IMR-90 (cell line): Measurements from ENCODE around the gene DEDD2. TPM values are rescaled to one million over a fixed set of nuclear protein-coding genes. Genes with fewer than 3 reads are reported as not detected.

Experiments used
- ATAC-seq: fragments of 200-7000 bp; cut with Tn5 transposase; 2 replicates; pipeline ENCODE4 v1.9.1; 2020; ENCODE audit warnings: low read depth, mild to moderate bottlenecking, moderate library complexity
- BruUV-seq: library from RNA; stranded (reverse); fragments of 400-500 nt; replicated peaks from 2 replicates; lab custom pipeline; 2021; lab: Mats Ljungman, UMichigan
- CTCF ChIA-PET: fragments of 300-600 bp; formaldehyde crosslinking; extraction: SDS; loops from one replicate; lab custom pipeline; 2021; ENCODE audit warnings: antibody characterized with exemption; lab: Yijun Ruan, JAX
- POLR2A ChIA-PET: fragments of 300-600 bp; sonication (Branson Sonifier 250); formaldehyde crosslinking; loops from one replicate; lab custom pipeline; 2022; ENCODE audit warnings: antibody characterized with exemption; ENCODE audit not compliant: unreplicated experiment; lab: Charles Lee
- DNase-seq: peaks from one replicate; pipeline ENCODE4 v3.0.0; 2013
- H2AFZ ChIP-seq: replicated peaks from 2 replicates; pipeline ENCODE3; 2013; ENCODE audit warnings: low read length, mild to moderate bottlenecking; ENCODE audit not compliant: poor library complexity
- H2AK5ac ChIP-seq: 2 replicates; pipeline ENCODE4 v1.6.1; 2013; ENCODE audit warnings: low read depth, low read length, inconsistent platforms
- H2AK9ac ChIP-seq: replicated peaks from 2 replicates; pipeline ENCODE3; 2013; ENCODE audit warnings: mild to moderate bottlenecking, low read depth, low read length, moderate library complexity; ENCODE audit not compliant: poor library complexity
- H2BK120ac ChIP-seq: 2 replicates; pipeline ENCODE4 v1.6.1; 2013; ENCODE audit warnings: low read depth, low read length, inconsistent platforms
- H2BK15ac ChIP-seq: 3 replicates; pipeline ENCODE4 v1.6.1; 2013; ENCODE audit warnings: low read depth, low read length, inconsistent platforms
- H2BK20ac ChIP-seq: 2 replicates; pipeline ENCODE4 v1.6.1; 2013; ENCODE audit warnings: low read depth, mild to moderate bottlenecking, inconsistent platforms, low read length, moderate library complexity
- H2BK5ac ChIP-seq: 2 replicates; pipeline ENCODE4 v1.6.1; 2013; ENCODE audit warnings: mild to moderate bottlenecking, low read depth, low read length, inconsistent platforms; ENCODE audit not compliant: poor library complexity, severe bottlenecking
- H3K14ac ChIP-seq: replicated peaks from 2 replicates; pipeline ENCODE4 v1.6.1; 2013; ENCODE audit warnings: low read depth, low read length, inconsistent platforms
- H3K18ac ChIP-seq: 2 replicates; pipeline ENCODE4 v1.6.1; 2013; ENCODE audit warnings: low read depth, low read length, control low read depth
- H3K23ac ChIP-seq: 2 replicates; pipeline ENCODE4 v1.6.1; 2013; ENCODE audit warnings: low read depth, low read length, inconsistent platforms
- H3K27ac ChIP-seq: 2 replicates; pipeline ENCODE4 v1.5.1; 2013; ENCODE audit warnings: mild to moderate bottlenecking, control low read depth, low read length; ENCODE audit not compliant: insufficient read depth
- H3K27me3 ChIP-seq: 2 replicates; pipeline ENCODE4 v1.6.1; 2013; ENCODE audit warnings: low read length; ENCODE audit not compliant: control insufficient read depth, insufficient read depth
- H3K36me3 ChIP-seq: 2 replicates; pipeline ENCODE4 v1.6.1; 2013; ENCODE audit warnings: low read length, mixed read lengths; ENCODE audit not compliant: control insufficient read depth, insufficient read depth
- H3K4ac ChIP-seq: 2 replicates; pipeline ENCODE4 v1.6.1; 2013; ENCODE audit warnings: low read depth, low read length, inconsistent platforms
- H3K4me1 ChIP-seq: 2 replicates; pipeline ENCODE4 v1.6.1; 2013; ENCODE audit warnings: low read length, mixed read lengths; ENCODE audit not compliant: control insufficient read depth, insufficient read depth
- H3K4me2 ChIP-seq: 2 replicates; pipeline ENCODE4 v1.6.1; 2013; ENCODE audit warnings: low read depth, mild to moderate bottlenecking, control low read depth, low read length, moderate library complexity
- H3K4me3 ChIP-seq: 2 replicates; pipeline ENCODE4 v1.5.1; 2013; ENCODE audit warnings: low read depth, mild to moderate bottlenecking, control low read depth, low read length, moderate library complexity; ENCODE audit not compliant: insufficient read depth
- H3K56ac ChIP-seq: 2 replicates; pipeline ENCODE4 v1.6.1; 2013; ENCODE audit warnings: low read length, inconsistent platforms; ENCODE audit not compliant: insufficient read depth; ENCODE audit errors: extremely low read depth
- H3K79me1 ChIP-seq, 2 experiments: 2 replicates each; pipeline ENCODE4 v1.6.1; 2013; ENCODE audit warnings: low read length in 2 of 2, inconsistent platforms in 1 of 2, low read depth in 1 of 2
- H3K9ac ChIP-seq: 2 replicates; pipeline ENCODE4 v1.6.1; 2013; ENCODE audit warnings: low read depth, low read length, control low read depth
- H3K9me1 ChIP-seq: 2 replicates; pipeline ENCODE4 v1.6.1; 2013; ENCODE audit warnings: low read length, inconsistent platforms; ENCODE audit not compliant: insufficient read depth
- H3K9me3 ChIP-seq: 2 replicates; pipeline ENCODE4 v1.6.1; 2013; ENCODE audit warnings: low read length; ENCODE audit not compliant: control insufficient read depth, insufficient read depth
- H4K20me1 ChIP-seq: 2 replicates; pipeline ENCODE4 v1.6.1; 2013; ENCODE audit warnings: low read length, inconsistent platforms; ENCODE audit not compliant: insufficient read depth
- H4K5ac ChIP-seq: 2 replicates; pipeline ENCODE4 v1.6.1; 2013; ENCODE audit warnings: mild to moderate bottlenecking, low read depth, low read length, control low read depth
- H4K8ac ChIP-seq, 2 experiments: 2 replicates each; pipeline ENCODE4 v1.6.1; 2013; ENCODE audit warnings: low read depth in 2 of 2, low read length in 2 of 2, control low read depth in 1 of 2, inconsistent platforms in 1 of 2
- H4K91ac ChIP-seq: 2 replicates; pipeline ENCODE4 v1.6.1; 2013; ENCODE audit warnings: low read depth, low read length, inconsistent platforms; ENCODE audit not compliant: insufficient read depth
- BHLHE40 ChIP-seq: fragments of 150-350 bp; IDR thresholded peaks from 2 replicates; pipeline ENCODE4 v1.6.1; 2016; ENCODE audit warnings: mild to moderate bottlenecking, low read depth, low read length
- CEBPB ChIP-seq: IDR thresholded peaks from 2 replicates; pipeline ENCODE4 v1.6.1; 2012; ENCODE audit warnings: low read depth, low read length, improper control_type of control experiment
- CHD1 ChIP-seq: IDR thresholded peaks from 2 replicates; pipeline ENCODE4 v1.6.1; 2012; ENCODE audit warnings: low read depth, low read length, improper control_type of control experiment
- RAD21 ChIP-seq: IDR thresholded peaks from 2 replicates; pipeline ENCODE4 v1.6.1; 2012; ENCODE audit warnings: low read length, improper control_type of control experiment
- RFX5 ChIP-seq: IDR thresholded peaks from 2 replicates; pipeline ENCODE4 v1.8.0; 2012; ENCODE audit warnings: low read depth, mild to moderate bottlenecking, low read length, moderate library complexity
- whole genome bisulfite sequencing, 2 experiments: methylation state at CpG; one replicate each; pipeline versions ENCODE4 v1.1.5 to v1.1.7; 2013; ENCODE audit warnings: missing lambda C conversion rate in 2 of 2; ENCODE audit not compliant: insufficient read length in 1 of 2; ENCODE audit errors: extremely low coverage in 2 of 2; 5-methylcytosine and 5-hydroxymethylcytosine counted together
- dilution Hi-C: fragments of 300-500 bp; cut with HindIII; formaldehyde crosslinking; loops from one replicate; pipeline ENCODE4 v1.14.3; 2018; ENCODE audit warnings: low sequenced_read_pairs; ENCODE audit not compliant: unreplicated experiment
- in situ Hi-C: fragments of 300-500 bp; cut with MboI; formaldehyde crosslinking; loops from 3 replicates; pipeline ENCODE4 v1.14.3; 2019; ENCODE audit warnings: low sequenced_read_pairs, inconsistent platforms, mixed read lengths
- intact Hi-C: fragments of 100-400 bp; cut with micrococcal nuclease; formaldehyde crosslinking; loops from 2 replicates; pipeline ENCODE4 v1.10.0; 2022
- polyA plus RNA-seq, 3 experiments: library from polyadenylated mRNA; depleted of rRNA; stranded (reverse); fragments of >200 nt; gene quantifications; 2 replicates each; pipeline ENCODE4 v1.2.3, GENCODE V29; 2012; ENCODE audit warnings: low replicate concordance in 1 of 3
- total RNA-seq: library from RNA; depleted of rRNA; stranded (reverse); fragments of >200 nt; gene quantifications from 2 replicates; pipeline ENCODE4 v1.2.3, GENCODE V29; 2012
- TF ChIP-seq, protein P1 (sequence below): conservative IDR thresholded peaks from 2 replicates; pipeline ENCODE4 v1.5.1; 2012; ENCODE audit warnings: mild to moderate bottlenecking, low read depth, low read length, improper control_type of control experiment
- TF ChIP-seq, protein P2 (sequence below): fragments of 150-350 bp; IDR thresholded peaks from 2 replicates; pipeline ENCODE4 v1.6.1; 2016; ENCODE audit warnings: low read depth, mild to moderate bottlenecking, low read length, moderate library complexity, borderline replicate concordance

Gene DEDD2
- total and polyA plus RNA-seq, 2 of the 4 experiments (the other 2 are of a cell fraction): 8.2 to 21.0 TPM

DNA sequence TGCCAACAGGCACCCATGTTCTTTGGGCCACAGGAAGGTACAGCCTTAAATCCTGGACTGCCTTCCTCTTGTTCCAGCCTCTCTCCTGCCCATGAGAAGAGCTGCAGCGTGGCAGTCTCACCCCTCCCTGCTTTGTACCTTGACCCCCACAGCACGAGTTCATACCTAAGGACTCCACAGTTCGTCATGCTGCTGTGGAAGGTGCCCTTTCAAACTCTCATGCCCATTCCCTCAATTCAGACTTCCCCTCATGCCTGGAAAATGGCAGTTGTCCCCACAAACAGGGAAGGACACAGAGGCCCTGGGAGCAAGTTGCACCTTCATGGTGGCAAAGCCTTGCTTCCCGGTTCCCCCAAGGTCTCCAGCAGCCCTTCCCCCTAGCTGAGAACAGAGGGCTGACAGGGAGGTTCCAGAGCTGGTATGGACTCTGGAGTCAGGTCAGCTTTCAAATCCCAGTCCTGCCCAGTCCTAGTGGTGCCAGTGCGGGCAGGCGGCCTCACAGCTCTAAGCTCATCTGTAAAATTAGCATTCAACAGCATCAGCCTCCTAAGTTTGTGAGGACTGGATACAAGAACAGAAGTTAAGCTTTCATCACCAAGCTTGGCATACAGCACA is 16.3 kb upstream of the DEDD2 start:
- Histone ChIP-seq H3K4ac (no peak overlapping the region), H2AK5ac (no peak overlapping the region), H2AFZ (no peak overlapping the region), H3K4me2 (no peak overlapping the region), H4K5ac (no peak overlapping the region), H3K23ac (no peak overlapping the region), H2AK9ac (no peak overlapping the region), H3K36me3 (peaks cover 69% of the 10 kb centered on the region), H4K8ac (no peak overlapping the region), H3K79me1 (peaks cover 30 to 77% of the 10 kb centered on the region in 2 experiments; a peak in 3 of 4 replicates), H3K9me3 (no peaks in the 10 kb centered on the region), H2BK15ac (no peak overlapping the region), H2BK120ac (no peak overlapping the region), H3K14ac (no peak overlapping the region), H2BK5ac (no peak overlapping the region), H3K27ac (no peak overlapping the region), H3K4me1 (no peaks in the 10 kb centered on the region), H4K91ac (no peak overlapping the region), H3K56ac (no peak overlapping the region), H3K18ac (no peak overlapping the region), H3K9me1 (peaks cover 6% of the 10 kb centered on the region; the same call in 1 of the 2 replicates), H2BK20ac (no peak overlapping the region), H3K9ac (no peak overlapping the region), H3K4me3 (no peak overlapping the region), H3K27me3 (no peaks in the 10 kb centered on the region), H4K20me1 (peaks cover 68% of the 10 kb centered on the region)
- intact Hi-C loops: no loop called here
- in situ Hi-C loops: no loop called here
- no peak for DNase-seq
- dilution Hi-C loops: no loop called here
- POLR2A ChIA-PET: interaction anchor here (0.6 kb wide), 1 partner anchor 64 kb away, joined by 4 read pairs; no protein-coding TSS in a partner anchor
- TF ChIP-seq RAD21 (no peak), BHLHE40 (no peak), RFX5 (no peak), CEBPB (no peak), CHD1 (no peak)
- TF ChIP-seq, protein P1, sequence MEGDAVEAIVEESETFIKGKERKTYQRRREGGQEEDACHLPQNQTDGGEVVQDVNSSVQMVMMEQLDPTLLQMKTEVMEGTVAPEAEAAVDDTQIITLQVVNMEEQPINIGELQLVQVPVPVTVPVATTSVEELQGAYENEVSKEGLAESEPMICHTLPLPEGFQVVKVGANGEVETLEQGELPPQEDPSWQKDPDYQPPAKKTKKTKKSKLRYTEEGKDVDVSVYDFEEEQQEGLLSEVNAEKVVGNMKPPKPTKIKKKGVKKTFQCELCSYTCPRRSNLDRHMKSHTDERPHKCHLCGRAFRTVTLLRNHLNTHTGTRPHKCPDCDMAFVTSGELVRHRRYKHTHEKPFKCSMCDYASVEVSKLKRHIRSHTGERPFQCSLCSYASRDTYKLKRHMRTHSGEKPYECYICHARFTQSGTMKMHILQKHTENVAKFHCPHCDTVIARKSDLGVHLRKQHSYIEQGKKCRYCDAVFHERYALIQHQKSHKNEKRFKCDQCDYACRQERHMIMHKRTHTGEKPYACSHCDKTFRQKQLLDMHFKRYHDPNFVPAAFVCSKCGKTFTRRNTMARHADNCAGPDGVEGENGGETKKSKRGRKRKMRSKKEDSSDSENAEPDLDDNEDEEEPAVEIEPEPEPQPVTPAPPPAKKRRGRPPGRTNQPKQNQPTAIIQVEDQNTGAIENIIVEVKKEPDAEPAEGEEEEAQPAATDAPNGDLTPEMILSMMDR: no peak
- TF ChIP-seq, protein P2, sequence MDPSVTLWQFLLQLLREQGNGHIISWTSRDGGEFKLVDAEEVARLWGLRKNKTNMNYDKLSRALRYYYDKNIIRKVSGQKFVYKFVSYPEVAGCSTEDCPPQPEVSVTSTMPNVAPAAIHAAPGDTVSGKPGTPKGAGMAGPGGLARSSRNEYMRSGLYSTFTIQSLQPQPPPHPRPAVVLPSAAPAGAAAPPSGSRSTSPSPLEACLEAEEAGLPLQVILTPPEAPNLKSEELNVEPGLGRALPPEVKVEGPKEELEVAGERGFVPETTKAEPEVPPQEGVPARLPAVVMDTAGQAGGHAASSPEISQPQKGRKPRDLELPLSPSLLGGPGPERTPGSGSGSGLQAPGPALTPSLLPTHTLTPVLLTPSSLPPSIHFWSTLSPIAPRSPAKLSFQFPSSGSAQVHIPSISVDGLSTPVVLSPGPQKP: no peak
- BruUV-seq: no TSS peak
- CTCF ChIA-PET: interaction anchor here (0.8 kb wide), 1 partner anchor 8 kb away, joined by 3 read pairs; the partner anchor contains the start of gene GSK3A
- 81% methylated on average over 2 of the region's 6 CpGs; no CpG with 5 or more reads in 1 of the 2 experiments for WGBS, 2 experiments
- no peak for ATAC-seq
